ENCODE measurements around the gene ADAR. TPM values are rescaled to one million over a fixed set of nuclear protein-coding genes. Genes with fewer than 3 reads are reported as not detected.

Gene ADAR
- total and polyA plus RNA-seq, 11 donors: 16.0 to 117 (median 54.3) TPM

DNA sequence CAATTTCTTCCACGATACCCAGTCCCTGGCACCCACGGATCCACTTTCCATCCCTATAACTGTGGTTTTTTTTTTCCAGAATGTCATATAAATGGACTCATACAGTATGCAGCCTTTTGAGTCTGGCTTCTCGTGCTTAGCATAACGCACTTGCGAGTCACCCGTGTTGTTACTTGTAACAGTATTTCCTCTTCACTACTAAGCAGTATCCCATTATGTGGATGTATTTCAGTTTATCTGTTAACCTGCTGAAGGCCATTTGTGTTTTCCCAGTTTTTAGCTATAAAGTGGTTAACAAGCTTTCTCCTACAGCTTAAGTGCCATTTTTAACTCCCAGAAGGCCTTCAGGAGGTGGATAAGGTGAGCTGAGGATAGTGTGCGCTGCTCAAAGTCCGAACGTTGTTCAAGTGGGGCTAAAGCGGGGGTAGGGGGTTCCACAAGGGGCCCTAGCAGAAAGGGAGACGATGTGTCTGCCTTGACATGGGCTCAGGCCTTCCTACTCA, 829 bp downstream of the ADAR start:
- 17 to 24% (median 19%) methylated on average over 11 of the region's 11 CpGs for WGBS, 4 donors
- Histone ChIP-seq H3K9me3 (no peaks in the 10 kb centered on the region), H3K36me3 (peaks cover 0 to 32% (median 4%) of the 10 kb centered on the region in 9 donors), H3K27ac (peak overlapping the region; percentile 88 to 98 (median 94)), H3K4me3 (peak overlapping the region; percentile 70 to 96 (median 88)), H3K4me1 (peaks cover 4 to 84% (median 54%) of the 10 kb centered on the region in 12 donors), H3K27me3 (no peaks in the 10 kb centered on the region)
- ATAC-seq (peak in 2 of 4 donors; percentile 1 to 18), DNase-seq (no peak)
- no peak for TF ChIP-seq POLR2A (IDR thresholded peaks at IDR 0.05)
- TF ChIP-seq, protein P1, sequence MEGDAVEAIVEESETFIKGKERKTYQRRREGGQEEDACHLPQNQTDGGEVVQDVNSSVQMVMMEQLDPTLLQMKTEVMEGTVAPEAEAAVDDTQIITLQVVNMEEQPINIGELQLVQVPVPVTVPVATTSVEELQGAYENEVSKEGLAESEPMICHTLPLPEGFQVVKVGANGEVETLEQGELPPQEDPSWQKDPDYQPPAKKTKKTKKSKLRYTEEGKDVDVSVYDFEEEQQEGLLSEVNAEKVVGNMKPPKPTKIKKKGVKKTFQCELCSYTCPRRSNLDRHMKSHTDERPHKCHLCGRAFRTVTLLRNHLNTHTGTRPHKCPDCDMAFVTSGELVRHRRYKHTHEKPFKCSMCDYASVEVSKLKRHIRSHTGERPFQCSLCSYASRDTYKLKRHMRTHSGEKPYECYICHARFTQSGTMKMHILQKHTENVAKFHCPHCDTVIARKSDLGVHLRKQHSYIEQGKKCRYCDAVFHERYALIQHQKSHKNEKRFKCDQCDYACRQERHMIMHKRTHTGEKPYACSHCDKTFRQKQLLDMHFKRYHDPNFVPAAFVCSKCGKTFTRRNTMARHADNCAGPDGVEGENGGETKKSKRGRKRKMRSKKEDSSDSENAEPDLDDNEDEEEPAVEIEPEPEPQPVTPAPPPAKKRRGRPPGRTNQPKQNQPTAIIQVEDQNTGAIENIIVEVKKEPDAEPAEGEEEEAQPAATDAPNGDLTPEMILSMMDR (IDR thresholded peaks at IDR 0.05): no peak
- intact Hi-C loops (cut with DNase I): loop anchor here in 1 of 10 donors (5.0 kb wide), 1 partner anchor 50 kb away; the partner anchor contains the start of gene UBE2Q1

DNA sequence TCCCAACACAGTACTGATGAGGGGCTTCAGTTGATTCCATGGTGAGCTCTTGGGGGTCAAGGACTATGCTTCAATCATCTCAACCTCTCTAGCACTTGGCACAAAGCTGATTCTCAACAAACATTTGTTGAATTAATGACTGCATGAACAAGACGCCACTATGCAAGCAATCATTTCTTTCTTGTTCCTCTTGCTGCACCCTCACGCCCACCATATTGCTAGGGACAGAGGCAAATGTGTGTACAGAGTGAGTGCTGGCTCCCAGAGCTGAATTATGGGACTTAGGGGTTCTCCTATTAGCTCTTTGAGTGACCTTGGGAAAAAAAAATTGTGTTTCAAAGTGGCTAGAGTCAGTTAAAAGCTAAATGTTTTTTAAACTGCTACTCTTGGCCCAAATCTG, 2.5 kb downstream of the ADAR start:
- TF ChIP-seq POLR2A (IDR thresholded peaks at IDR 0.05): no peak
- TF ChIP-seq, protein P1 (IDR thresholded peaks at IDR 0.05): no peak
- Histone ChIP-seq H3K36me3 (peaks cover 0 to 49% (median 20%) of the 10 kb centered on the region in 9 donors), H3K27ac (no peak overlapping the region), H3K4me3 (peak overlapping the region in 4 of 12 donors; percentile 23 to 96 (median 91)), H3K9me3 (no peaks in the 10 kb centered on the region), H3K27me3 (no peaks in the 10 kb centered on the region), H3K4me1 (peaks cover 4 to 80% (median 63%) of the 10 kb centered on the region in 12 donors)
- intact Hi-C loops (cut with DNase I): loop anchor here in 1 of 10 donors (5.0 kb wide), 1 partner anchor 48 kb away; the partner anchor contains the start of gene UBE2Q1
- DNase-seq (no peak), ATAC-seq (no peak)
- WGBS, 4 donors: 67 to 84% (median 80%) methylated on average over 2 of the region's 2 CpGs

DNA sequence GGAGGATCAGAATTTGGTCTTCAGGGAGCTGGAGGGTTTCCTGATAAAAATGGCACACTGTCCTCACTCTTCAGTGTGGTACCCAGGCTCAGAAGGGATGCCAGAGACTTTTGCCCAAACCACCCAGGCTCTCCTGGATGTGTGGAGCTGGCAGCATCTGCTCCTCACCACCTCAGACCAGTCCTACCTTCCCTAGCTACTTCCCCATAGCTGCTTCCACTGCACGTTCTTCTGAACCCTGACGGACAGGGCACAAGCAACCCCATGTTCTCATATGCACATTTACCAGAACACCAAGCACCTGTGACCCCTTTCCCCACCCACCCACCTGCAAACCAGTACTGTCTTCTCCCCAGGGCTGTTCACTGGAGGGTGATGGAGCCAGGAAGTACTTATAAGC, 4.7 kb downstream of the ADAR start:
- Histone ChIP-seq H3K9me3 (no peaks in the 10 kb centered on the region), H3K36me3 (peaks cover 0 to 71% (median 41%) of the 10 kb centered on the region in 9 donors), H3K4me1 (peaks cover 8 to 89% (median 77%) of the 10 kb centered on the region in 12 donors), H3K27ac (no peak overlapping the region), H3K27me3 (no peaks in the 10 kb centered on the region), H3K4me3 (no peak overlapping the region)
- DNase-seq (no peak), ATAC-seq (no peak)
- intact Hi-C loops (cut with DNase I): no loop called here
- 54 to 78% (median 58%) methylated on average over 2 of the region's 2 CpGs for WGBS, 4 donors
- TF ChIP-seq, protein P1 (IDR thresholded peaks at IDR 0.05): no peak
- TF ChIP-seq POLR2A (IDR thresholded peaks at IDR 0.05): no peak

DNA sequence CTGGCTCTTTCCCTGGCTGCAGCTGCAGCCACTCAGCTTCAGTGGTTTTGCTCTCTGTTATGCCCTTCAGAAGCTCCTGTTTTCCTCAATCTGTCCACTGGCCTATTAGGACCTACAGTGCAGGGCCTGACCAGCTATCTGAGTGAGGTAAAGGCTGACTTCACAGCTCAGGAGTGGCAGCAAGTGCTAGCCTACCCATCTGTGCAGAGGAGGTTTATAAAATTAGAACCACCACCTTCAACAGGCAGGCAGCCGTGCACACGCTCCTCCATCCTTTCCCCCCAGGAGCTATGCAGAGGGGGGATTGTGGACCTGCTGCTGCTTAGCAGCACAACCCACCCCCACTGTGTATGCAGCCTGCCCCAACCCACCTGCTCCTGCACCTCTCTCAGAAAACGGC, 8.3 kb downstream of the ADAR start:
- Histone ChIP-seq H3K27ac (peak overlapping the region in 11 of 12 donors; percentile 41 to 81 (median 64)), H3K9me3 (no peaks in the 10 kb centered on the region), H3K36me3 (peaks cover 0 to 96% (median 76%) of the 10 kb centered on the region in 9 donors), H3K4me3 (no peak overlapping the region), H3K27me3 (no peaks in the 10 kb centered on the region), H3K4me1 (peaks cover 8 to 64% (median 55%) of the 10 kb centered on the region in 12 donors)
- intact Hi-C loops (cut with DNase I): no loop called here
- WGBS, 4 donors: 25 to 44% (median 32%) methylated on average over 3 of the region's 3 CpGs
- ATAC-seq: peak; percentile 85 to 95 (median 92)
- TF ChIP-seq, protein P1 (IDR thresholded peaks at IDR 0.05): no peak
- TF ChIP-seq POLR2A (IDR thresholded peaks at IDR 0.05): no peak
- DNase-seq: peak in 2 of 5 donors; percentile 41 to 47
